Retinal pigment epithelial cell (primary cell): Measurements from ENCODE around the gene MAGEB3.

Source experiments
- DNase-seq: peaks from one replicate; pipeline ENCODE4 v3.0.0-alpha.2; 2010; ENCODE audit warnings: low read depth
- H3K4me3 ChIP-seq: 2 replicates; pipeline ENCODE4 v1.5.1; 2011; ENCODE audit warnings: mild to moderate bottlenecking, low read length, control low read depth, moderate library complexity
- CTCF ChIP-seq: conservative IDR thresholded peaks from 2 replicates; pipeline ENCODE4 v1.5.1; 2011; ENCODE audit warnings: low read depth, low read length, control low read depth, inconsistent platforms

Gene MAGEB3

DNA sequence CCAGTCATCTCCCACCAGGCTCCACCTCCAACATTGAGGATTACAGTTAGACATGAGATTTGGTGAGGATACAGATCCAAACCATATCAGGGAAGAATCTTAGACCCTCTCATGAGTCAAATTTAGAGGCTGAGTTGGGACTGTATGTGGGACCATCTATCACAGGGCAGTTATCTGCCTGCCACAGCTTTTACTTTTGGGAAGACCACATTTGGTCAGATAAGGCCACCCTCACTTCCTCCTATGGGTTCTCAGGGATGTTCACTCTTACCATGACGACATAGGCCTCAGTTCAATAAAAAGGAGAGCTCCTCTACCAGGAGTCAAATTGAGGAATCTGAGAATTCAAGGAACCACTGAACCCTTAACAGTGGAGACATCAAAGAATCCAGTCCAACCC is 13.0 kb upstream of the MAGEB3 start:
- DNase-seq: no peak

GRCh38 chrX:30219372-30219771 is 11.1 kb upstream of the MAGEB3 start:
- no peak overlapping the region for H3K4me3 ChIP-seq
- DNase-seq: no peak
- no peak for TF ChIP-seq CTCF

More for the DNA sequence above, 13.0 kb upstream of the MAGEB3 start:
- no peak overlapping the region for H3K4me3 ChIP-seq
- TF ChIP-seq CTCF: no peak

- no peak overlapping the region for H3K4me3 ChIP-seq
- DNase-seq: no peak
- no peak for TF ChIP-seq CTCF
These were observed 9.8 kb upstream of the MAGEB3 start for GRCh38 chrX:30220661-30221060.

- no peak for DNase-seq
- no peak for TF ChIP-seq CTCF
- no peak overlapping the region for H3K4me3 ChIP-seq
These were observed 5.9 kb upstream of the MAGEB3 start for GRCh38 chrX:30224536-30224935.

- DNase-seq: no peak
- no peak for TF ChIP-seq CTCF
These were observed 1.9 kb upstream of the MAGEB3 start for GRCh38 chrX:30228526-30228925.

GRCh38 chrX:30241724-30242415 is 11.4 kb downstream of the MAGEB3 start, which contains the start of gene MAGEB4:
Gene MAGEB4, plus strand, starts transcription at chrX:30242000. Its CDS starts 136 bp downstream, at chrX:30242136.
- no peak within 1 kb of the TSS for H3K4me3 ChIP-seq
- no peak for DNase-seq
- no peak for TF ChIP-seq CTCF

More at GRCh38 chrX:30228526-30228925, 1.9 kb upstream of the MAGEB3 start:
- no peak overlapping the region for H3K4me3 ChIP-seq
